ENCODE data around the gene TNNI3K.

Gene TNNI3K

GRCh38 chr1:74534241-74534640 lies 299.1 kb downstream of the TNNI3K start:
- H3K27me3 ChIP-seq (ENCODE audit: insufficient read depth, insufficient read length) = no peaks in the 10 kb centered on the region
- no peaks in the 10 kb centered on the region for H3K36me3 ChIP-seq (ENCODE audit: insufficient read depth, insufficient read length, low read length)
- H3K4me1 ChIP-seq (ENCODE audit: insufficient read depth, insufficient read length) = no peaks in the 10 kb centered on the region
- no peaks in the 10 kb centered on the region for H3K9me3 ChIP-seq (ENCODE audit: insufficient read depth, low read length)
- H3K9ac ChIP-seq (ENCODE audit: insufficient read length, low read depth) = no peak overlapping the region
- DNase-seq (ENCODE audit: low read depth, low spot score) = no peak
- TF ChIP-seq ZNF274 (IDR thresholded peaks at IDR 0.05; ENCODE audit: low read depth, low read length) (no peak), YY1 (IDR thresholded peaks at IDR 0.05; ENCODE audit: insufficient read depth, insufficient read length) (no peak), SUZ12 (IDR thresholded peaks at IDR 0.05; ENCODE audit: extremely low read depth, insufficient read depth, insufficient read length) (no peak)
- no peak overlapping the region for H3K4me3 ChIP-seq (ENCODE audit: insufficient read length, low read depth)

GRCh38 chr1:74545821-74546220 lies 310.6 kb downstream of the TNNI3K start:
- H3K27me3 ChIP-seq (ENCODE audit: insufficient read depth, insufficient read length) = no peaks in the 10 kb centered on the region
- no peak for DNase-seq (ENCODE audit: low read depth, low spot score)
- no peak overlapping the region for H3K9ac ChIP-seq (ENCODE audit: insufficient read length, low read depth)

GRCh38 chr1:74548961-74549750 lies 314.0 kb downstream of the TNNI3K start:
- TF ChIP-seq YY1 (IDR thresholded peaks at IDR 0.05; ENCODE audit: insufficient read depth, insufficient read length) (no peak), ZNF274 (IDR thresholded peaks at IDR 0.05; ENCODE audit: low read depth, low read length) (no peak), SUZ12 (IDR thresholded peaks at IDR 0.05; ENCODE audit: extremely low read depth, insufficient read depth, insufficient read length) (no peak)
- Histone ChIP-seq H3K4me1 (ENCODE audit: insufficient read depth, insufficient read length) (no peaks in the 10 kb centered on the region), H3K9me3 (ENCODE audit: insufficient read depth, low read length) (no peaks in the 10 kb centered on the region), H3K36me3 (ENCODE audit: insufficient read depth, insufficient read length, low read length) (no peaks in the 10 kb centered on the region), H3K27me3 (ENCODE audit: insufficient read depth, insufficient read length) (no peaks in the 10 kb centered on the region), H3K9ac (ENCODE audit: insufficient read length, low read depth) (no peak overlapping the region), H3K4me3 (ENCODE audit: insufficient read length, low read depth) (no peak overlapping the region)
- no peak for DNase-seq (ENCODE audit: low read depth, low spot score)

More at GRCh38 chr1:74545821-74546220, 310.6 kb downstream of the TNNI3K start:
- H3K4me1 ChIP-seq (ENCODE audit: insufficient read depth, insufficient read length) = no peaks in the 10 kb centered on the region
- no peaks in the 10 kb centered on the region for H3K36me3 ChIP-seq (ENCODE audit: insufficient read depth, insufficient read length, low read length)
- no peak overlapping the region for H3K4me3 ChIP-seq (ENCODE audit: insufficient read length, low read depth)
- TF ChIP-seq SUZ12 (IDR thresholded peaks at IDR 0.05; ENCODE audit: extremely low read depth, insufficient read depth, insufficient read length) = no peak
- TF ChIP-seq YY1 (IDR thresholded peaks at IDR 0.05; ENCODE audit: insufficient read depth, insufficient read length) = no peak
- TF ChIP-seq ZNF274 (IDR thresholded peaks at IDR 0.05; ENCODE audit: low read depth, low read length) = no peak
- no peaks in the 10 kb centered on the region for H3K9me3 ChIP-seq (ENCODE audit: insufficient read depth, low read length)

- no peak for TF ChIP-seq ZNF274 (IDR thresholded peaks at IDR 0.05; ENCODE audit: low read depth, low read length)
- no peak for TF ChIP-seq YY1 (IDR thresholded peaks at IDR 0.05; ENCODE audit: insufficient read depth, insufficient read length)
- no peak for TF ChIP-seq SUZ12 (IDR thresholded peaks at IDR 0.05; ENCODE audit: extremely low read depth, insufficient read depth, insufficient read length)
- Histone ChIP-seq H3K27me3 (ENCODE audit: insufficient read depth, insufficient read length) (no peaks in the 10 kb centered on the region), H3K9me3 (ENCODE audit: insufficient read depth, low read length) (no peaks in the 10 kb centered on the region), H3K9ac (ENCODE audit: insufficient read length, low read depth) (no peak overlapping the region), H3K4me1 (ENCODE audit: insufficient read depth, insufficient read length) (no peaks in the 10 kb centered on the region), H3K4me3 (ENCODE audit: insufficient read length, low read depth) (no peak overlapping the region), H3K36me3 (ENCODE audit: insufficient read depth, insufficient read length, low read length) (no peaks in the 10 kb centered on the region)
- no peak for DNase-seq (ENCODE audit: low read depth, low spot score)
Measured at GRCh38 chr1:74549932-74550331, 314.7 kb downstream of the TNNI3K start.

GRCh38 chr1:74570797-74571492 lies 335.8 kb downstream of the TNNI3K start:
- TF ChIP-seq SUZ12 (IDR thresholded peaks at IDR 0.05; ENCODE audit: extremely low read depth, insufficient read depth, insufficient read length) = no peak
- no peak for TF ChIP-seq YY1 (IDR thresholded peaks at IDR 0.05; ENCODE audit: insufficient read depth, insufficient read length)
- Histone ChIP-seq H3K9ac (ENCODE audit: insufficient read length, low read depth) (no peak overlapping the region), H3K27me3 (ENCODE audit: insufficient read depth, insufficient read length) (no peaks in the 10 kb centered on the region), H3K9me3 (ENCODE audit: insufficient read depth, low read length) (no peaks in the 10 kb centered on the region), H3K36me3 (ENCODE audit: insufficient read depth, insufficient read length, low read length) (no peaks in the 10 kb centered on the region), H3K4me3 (ENCODE audit: insufficient read length, low read depth) (no peak overlapping the region), H3K4me1 (ENCODE audit: insufficient read depth, insufficient read length) (no peaks in the 10 kb centered on the region)
- no peak for DNase-seq (ENCODE audit: low read depth, low spot score)

- H3K4me1 ChIP-seq (ENCODE audit: insufficient read depth, insufficient read length) = no peaks in the 10 kb centered on the region
- TF ChIP-seq ZNF274 (IDR thresholded peaks at IDR 0.05; ENCODE audit: low read depth, low read length) (no peak), SUZ12 (IDR thresholded peaks at IDR 0.05; ENCODE audit: extremely low read depth, insufficient read depth, insufficient read length) (no peak), YY1 (IDR thresholded peaks at IDR 0.05; ENCODE audit: insufficient read depth, insufficient read length) (no peak)
- no peaks in the 10 kb centered on the region for H3K9me3 ChIP-seq (ENCODE audit: insufficient read depth, low read length)
- no peak overlapping the region for H3K9ac ChIP-seq (ENCODE audit: insufficient read length, low read depth)
- no peak overlapping the region for H3K4me3 ChIP-seq (ENCODE audit: insufficient read length, low read depth)
- no peaks in the 10 kb centered on the region for H3K27me3 ChIP-seq (ENCODE audit: insufficient read depth, insufficient read length)
- DNase-seq (ENCODE audit: low read depth, low spot score) = no peak
- no peaks in the 10 kb centered on the region for H3K36me3 ChIP-seq (ENCODE audit: insufficient read depth, insufficient read length, low read length)
Measured at GRCh38 chr1:74571493-74571800, 336.3 kb downstream of the TNNI3K start.

GRCh38 chr1:74571891-74572290 lies 336.7 kb downstream of the TNNI3K start:
- no peak overlapping the region for H3K4me3 ChIP-seq (ENCODE audit: insufficient read length, low read depth)
- H3K4me1 ChIP-seq (ENCODE audit: insufficient read depth, insufficient read length) = no peaks in the 10 kb centered on the region
- H3K36me3 ChIP-seq (ENCODE audit: insufficient read depth, insufficient read length, low read length) = no peaks in the 10 kb centered on the region
- DNase-seq (ENCODE audit: low read depth, low spot score) = no peak
- no peaks in the 10 kb centered on the region for H3K9me3 ChIP-seq (ENCODE audit: insufficient read depth, low read length)
- no peaks in the 10 kb centered on the region for H3K27me3 ChIP-seq (ENCODE audit: insufficient read depth, insufficient read length)
- no peak for TF ChIP-seq ZNF274 (IDR thresholded peaks at IDR 0.05; ENCODE audit: low read depth, low read length)
- no peak for TF ChIP-seq SUZ12 (IDR thresholded peaks at IDR 0.05; ENCODE audit: extremely low read depth, insufficient read depth, insufficient read length)
- TF ChIP-seq YY1 (IDR thresholded peaks at IDR 0.05; ENCODE audit: insufficient read depth, insufficient read length) = no peak
- H3K9ac ChIP-seq (ENCODE audit: insufficient read length, low read depth) = no peak overlapping the region
